Measurements from ENCODE around the gene CERK. TPM values are rescaled to one million over a fixed set of nuclear protein-coding genes. Genes with fewer than 3 reads are reported as not detected.

The CERK gene
- total RNA-seq, 2 experiments from 2014 or later: 38.4 to 41.8 TPM

DNA sequence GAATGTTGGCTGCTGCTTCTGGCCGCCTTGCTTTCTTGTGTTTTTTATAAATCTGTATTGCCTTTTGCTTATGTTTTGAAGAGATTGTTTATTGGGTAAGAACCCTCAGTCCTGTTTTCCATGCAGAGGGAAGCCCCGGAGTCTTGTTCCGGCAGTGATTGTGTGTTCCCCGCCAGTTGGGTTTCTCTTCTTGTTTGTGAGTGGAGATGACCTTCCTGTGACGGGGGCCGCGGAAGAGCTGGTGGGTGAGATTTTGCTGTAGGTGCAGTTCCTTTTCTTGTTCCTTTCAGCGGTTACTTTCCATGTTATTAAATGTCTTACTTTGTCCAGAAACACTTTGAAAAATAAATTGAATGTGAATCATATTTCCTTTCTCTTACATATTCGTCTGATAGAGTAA, 32.7 kb upstream of the CERK start:
- ATAC-seq (no peak), DNase-seq (peak; percentile 46)
- no peaks in the 10 kb centered on the region for H3K9me3 Mint-ChIP-seq
- no peaks in the 10 kb centered on the region for H3K27me3 Mint-ChIP-seq
- peak overlapping the region; percentile 29 for H3K4me3 Mint-ChIP-seq
- peaks cover 31% of the 10 kb centered on the region for H3K36me3 Mint-ChIP-seq (ENCODE audit: low read depth)
- CTCF ChIA-PET: interaction anchor here (2.3 to 4.0 kb wide), 2 partner anchors 13 to 33 kb away, joined by 13 to 26 read pairs; no protein-coding TSS in a partner anchor
- no peak for TF ChIP-seq CTCF (IDR thresholded peaks at IDR 0.05)
- POLR2A ChIA-PET: interaction anchor here (1.2 kb wide), 1 partner anchor 35 kb away, joined by 3 read pairs; no protein-coding TSS in a partner anchor
- H3K4me1 Mint-ChIP-seq (ENCODE audit: low read depth): peaks cover 75% of the 10 kb centered on the region
- intact Hi-C loops (cut with micrococcal nuclease): no loop called here
- peak overlapping the region; percentile 91 for H3K27ac Mint-ChIP-seq

DNA sequence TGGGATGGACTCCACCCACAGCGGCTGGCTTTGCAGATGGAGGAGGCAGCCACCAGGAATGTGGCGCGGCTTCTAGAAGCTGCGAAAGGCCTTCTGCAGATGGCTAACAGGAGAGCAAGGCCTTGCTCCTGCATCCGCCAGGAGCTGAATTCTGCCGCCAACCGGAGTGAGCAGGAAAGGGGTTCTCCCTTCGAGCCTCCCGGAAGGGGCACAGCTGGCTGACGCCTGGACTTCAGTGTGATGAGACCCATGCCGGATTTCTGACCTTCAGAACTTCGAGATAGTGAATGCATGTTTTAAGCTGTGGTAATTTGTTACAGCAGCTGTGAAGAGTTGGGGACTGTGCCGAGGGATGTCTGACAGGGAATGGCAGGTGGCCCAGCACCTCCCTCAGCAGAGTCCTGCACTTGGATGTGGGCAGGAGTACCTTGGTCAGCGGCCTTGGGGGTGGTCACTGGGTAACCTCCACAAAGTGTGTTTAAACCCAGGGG, 32.1 kb upstream of the CERK start:
- intact Hi-C loops (cut with micrococcal nuclease): no loop called here
- no peak for TF ChIP-seq CTCF (IDR thresholded peaks at IDR 0.05)
- DNase-seq (no peak), ATAC-seq (no peak)
- no peaks in the 10 kb centered on the region for H3K27me3 Mint-ChIP-seq
- peaks cover 71% of the 10 kb centered on the region for H3K4me1 Mint-ChIP-seq (ENCODE audit: low read depth)
- CTCF ChIA-PET: interaction anchor here (0.8 to 4.0 kb wide), 3 partner anchors 13 to 33 kb away, joined by 3 to 26 read pairs (median 13); no protein-coding TSS in a partner anchor
- peaks cover 31% of the 10 kb centered on the region for H3K36me3 Mint-ChIP-seq (ENCODE audit: low read depth)
- H3K4me3 Mint-ChIP-seq: no peak overlapping the region
- POLR2A ChIA-PET: no interaction called here
- no peaks in the 10 kb centered on the region for H3K9me3 Mint-ChIP-seq
- H3K27ac Mint-ChIP-seq: peak overlapping the region; percentile 91

DNA sequence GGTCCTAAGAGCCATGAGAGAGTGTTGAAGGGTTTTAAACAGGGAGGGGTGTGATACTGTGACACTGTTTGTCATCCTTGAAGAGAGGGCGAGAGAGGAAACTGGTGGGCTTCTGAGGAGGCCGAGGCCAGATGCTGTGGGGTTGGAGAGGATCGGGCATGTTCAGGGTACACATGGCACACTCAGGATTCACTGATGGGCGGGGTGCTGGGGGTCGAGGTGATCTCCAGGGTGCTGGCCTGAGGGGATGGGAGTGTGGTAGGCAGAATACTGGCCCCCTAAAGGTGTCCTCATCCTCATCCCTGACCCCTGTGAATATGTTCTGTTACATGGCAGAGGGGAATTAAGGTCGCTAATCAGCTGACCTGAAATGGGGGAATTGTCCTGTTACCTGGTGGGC, 31.7 kb upstream of the CERK start:
- Mint-ChIP-seq H3K4me1 (ENCODE audit: low read depth) (peaks cover 71% of the 10 kb centered on the region), H3K27me3 (no peaks in the 10 kb centered on the region), H3K4me3 (no peak overlapping the region), H3K9me3 (no peaks in the 10 kb centered on the region), H3K36me3 (ENCODE audit: low read depth) (peaks cover 35% of the 10 kb centered on the region), H3K27ac (peak overlapping the region; percentile 91)
- CTCF ChIA-PET: interaction anchor here (0.8 to 4.0 kb wide), 3 partner anchors 12 to 34 kb away, joined by 3 to 26 read pairs (median 13); no protein-coding TSS in a partner anchor
- TF ChIP-seq CTCF (IDR thresholded peaks at IDR 0.05): no peak
- intact Hi-C loops (cut with micrococcal nuclease): no loop called here
- ATAC-seq (no peak), DNase-seq (no peak)
- POLR2A ChIA-PET: no interaction called here

DNA sequence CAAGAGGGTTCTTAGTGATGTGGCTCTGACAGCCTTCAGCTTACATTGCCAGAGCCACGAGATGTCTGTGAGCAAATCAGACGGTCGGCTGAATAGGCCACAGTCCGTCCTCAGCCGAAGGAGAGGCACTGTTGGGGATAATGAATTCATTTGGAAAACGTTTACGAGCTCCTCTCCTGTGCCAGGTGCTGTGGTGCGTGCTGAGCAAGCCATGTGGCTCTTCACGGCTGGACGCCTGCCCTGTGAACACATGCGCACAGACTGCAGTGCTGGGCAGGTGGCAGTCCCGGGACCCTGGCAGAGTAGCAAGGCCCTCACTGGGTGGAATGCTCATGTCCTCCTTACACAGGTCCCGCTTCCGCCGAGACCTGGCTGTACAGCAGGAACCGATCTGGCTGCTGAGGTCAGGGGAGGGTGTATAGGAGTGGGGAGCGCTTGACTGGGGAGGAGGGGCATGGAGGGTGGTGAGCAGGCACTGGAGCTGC, 31.2 kb upstream of the CERK start:
- Mint-ChIP-seq H3K27ac (peak overlapping the region; percentile 91), H3K9me3 (no peaks in the 10 kb centered on the region), H3K27me3 (no peaks in the 10 kb centered on the region), H3K4me3 (no peak overlapping the region), H3K36me3 (ENCODE audit: low read depth) (peaks cover 38% of the 10 kb centered on the region), H3K4me1 (ENCODE audit: low read depth) (peaks cover 73% of the 10 kb centered on the region)
- intact Hi-C loops (cut with micrococcal nuclease): no loop called here
- no peak for DNase-seq
- ATAC-seq: no peak
- TF ChIP-seq CTCF (IDR thresholded peaks at IDR 0.05): no peak
- ChIA-PET CTCF (interaction anchor here (2.3 to 4.0 kb wide), 2 partner anchors 12 to 34 kb away, joined by 13 to 26 read pairs; no protein-coding TSS in a partner anchor), POLR2A (interaction anchor here (0.7 kb wide), 1 partner anchor 31 kb away, joined by 3 read pairs; the partner anchor contains the start of gene CERK)

DNA sequence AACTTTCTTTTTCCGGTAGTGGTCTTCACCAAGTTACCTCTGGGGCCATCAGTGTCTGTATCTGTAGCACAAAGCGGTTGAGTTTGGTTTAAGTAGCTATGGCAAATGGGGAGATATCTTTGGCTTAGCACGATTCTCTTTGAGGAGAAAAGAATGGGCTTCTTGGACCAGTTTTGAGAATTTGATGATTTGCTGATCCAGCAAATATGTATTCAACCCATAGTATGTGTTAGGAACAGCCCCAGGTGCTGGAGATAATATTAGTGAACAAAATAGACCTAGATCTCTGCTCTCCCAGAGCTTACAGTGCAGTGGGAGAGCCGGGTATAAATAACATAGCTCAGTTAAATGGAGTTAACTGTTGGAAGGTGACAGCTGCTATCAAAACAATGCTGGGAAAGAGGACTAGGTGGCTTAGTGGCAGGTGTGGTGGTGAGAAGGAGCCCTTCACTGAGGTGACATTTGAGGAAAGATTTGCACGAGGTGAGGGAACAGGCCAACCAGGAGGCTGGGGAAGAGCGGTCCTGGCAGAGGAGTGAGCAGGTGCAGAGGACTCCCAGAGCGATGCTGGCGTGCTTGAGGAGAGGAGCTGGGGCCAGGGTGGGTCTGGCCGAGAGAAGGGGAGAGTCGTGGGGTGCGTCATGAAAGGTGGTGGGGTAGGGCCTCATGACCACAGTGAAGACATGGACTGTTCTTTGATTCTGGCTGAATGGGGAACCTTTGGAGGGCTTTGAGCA, 29.4 kb upstream of the CERK start:
- ChIA-PET CTCF (interaction anchor here (2.4 to 4.0 kb wide), 2 partner anchors 10 to 35 kb away, joined by 13 to 26 read pairs; no protein-coding TSS in a partner anchor), POLR2A (interaction anchor here (1.4 kb wide), 1 partner anchor 18 kb away, joined by 3 read pairs; no protein-coding TSS in a partner anchor)
- peaks cover 39% of the 10 kb centered on the region for H3K36me3 Mint-ChIP-seq (ENCODE audit: low read depth)
- no peak for DNase-seq
- ATAC-seq: no peak
- intact Hi-C loops (cut with micrococcal nuclease): no loop called here
- no peaks in the 10 kb centered on the region for H3K27me3 Mint-ChIP-seq
- H3K4me3 Mint-ChIP-seq: no peak overlapping the region
- H3K27ac Mint-ChIP-seq: peak overlapping the region; percentile 67
- no peaks in the 10 kb centered on the region for H3K9me3 Mint-ChIP-seq
- TF ChIP-seq CTCF (IDR thresholded peaks at IDR 0.05): no peak
- H3K4me1 Mint-ChIP-seq (ENCODE audit: low read depth): peaks cover 66% of the 10 kb centered on the region
